Stimulated activated naive CD8-positive, alpha-beta T cell treated with anti-CD3 and anti-CD28 coated beads, Interleukin-15, Interleukin-2, amounts not matched to agents 100 ng/mL and 50 ng/mL, for 24 hours (primary cell): ENCODE data around the gene GRAMD4.

ENCODE experiments used
- H3K27ac Mint-ChIP-seq: one replicate; pipeline ENCODE4 v1.8.0; 2021; ENCODE audit warnings: mild to moderate bottlenecking, mixed read lengths
- H3K27me3 Mint-ChIP-seq: one replicate; pipeline ENCODE4 v1.8.0; 2021; ENCODE audit warnings: mixed read lengths
- H3K36me3 Mint-ChIP-seq: one replicate; pipeline ENCODE4 v1.8.0; 2021; ENCODE audit warnings: low read depth, mixed read lengths
- H3K4me1 Mint-ChIP-seq: one replicate; pipeline ENCODE4 v1.8.0; 2021; ENCODE audit warnings: low read depth, mixed read lengths
- H3K4me3 Mint-ChIP-seq: one replicate; pipeline ENCODE4 v1.8.0; 2021; ENCODE audit warnings: mild to moderate bottlenecking, mixed read lengths
- H3K9me3 Mint-ChIP-seq: one replicate; pipeline ENCODE4 v1.8.0; 2021; ENCODE audit warnings: mixed read lengths

The GRAMD4 gene

GRCh38 chr22:46712288-46712687 is 92.1 kb downstream of the GRAMD4 start:
- Mint-ChIP-seq H3K36me3 (peaks cover 70% of the 10 kb centered on the region), H3K27ac (no peak overlapping the region)

GRCh38 chr22:46714550-46714949 is 94.4 kb downstream of the GRAMD4 start:
- Mint-ChIP-seq H3K27me3 (no peaks in the 10 kb centered on the region), H3K4me3 (no peak overlapping the region), H3K9me3 (no peaks in the 10 kb centered on the region), H3K4me1 (peaks cover 3% of the 10 kb centered on the region), H3K27ac (peak overlapping the region; percentile 34), H3K36me3 (peaks cover 58% of the 10 kb centered on the region)

More at GRCh38 chr22:46712288-46712687, 92.1 kb downstream of the GRAMD4 start:
- H3K4me3 Mint-ChIP-seq, result no peak overlapping the region
- H3K9me3 Mint-ChIP-seq, result no peaks in the 10 kb centered on the region
- H3K27me3 Mint-ChIP-seq, result no peaks in the 10 kb centered on the region
- peaks cover 3% of the 10 kb centered on the region for H3K4me1 Mint-ChIP-seq

GRCh38 chr22:46719921-46720320 is 99.7 kb downstream of the GRAMD4 start:
- Mint-ChIP-seq H3K4me1 (peaks cover 9% of the 10 kb centered on the region), H3K36me3 (peaks cover 42% of the 10 kb centered on the region), H3K9me3 (no peaks in the 10 kb centered on the region), H3K4me3 (no peak overlapping the region), H3K27ac (no peak overlapping the region), H3K27me3 (no peaks in the 10 kb centered on the region)

GRCh38 chr22:46721501-46722085 is 101.4 kb downstream of the GRAMD4 start:
- no peaks in the 10 kb centered on the region for H3K27me3 Mint-ChIP-seq
- H3K36me3 Mint-ChIP-seq, result peaks cover 32% of the 10 kb centered on the region
- H3K9me3 Mint-ChIP-seq, result no peaks in the 10 kb centered on the region
- H3K4me1 Mint-ChIP-seq, result peaks cover 9% of the 10 kb centered on the region
- no peak overlapping the region for H3K27ac Mint-ChIP-seq
- no peak overlapping the region for H3K4me3 Mint-ChIP-seq

GRCh38 chr22:46723882-46724281 is 103.7 kb downstream of the GRAMD4 start:
- no peak overlapping the region for H3K4me3 Mint-ChIP-seq
- H3K27me3 Mint-ChIP-seq, result no peaks in the 10 kb centered on the region
- peaks cover 22% of the 10 kb centered on the region for H3K36me3 Mint-ChIP-seq
- peak overlapping the region; percentile 56 for H3K27ac Mint-ChIP-seq
- no peaks in the 10 kb centered on the region for H3K9me3 Mint-ChIP-seq
- H3K4me1 Mint-ChIP-seq, result peaks cover 17% of the 10 kb centered on the region

- H3K4me1 Mint-ChIP-seq, result peaks cover 21% of the 10 kb centered on the region
- H3K27ac Mint-ChIP-seq, result no peak overlapping the region
- H3K27me3 Mint-ChIP-seq, result no peaks in the 10 kb centered on the region
- H3K9me3 Mint-ChIP-seq, result no peaks in the 10 kb centered on the region
- H3K4me3 Mint-ChIP-seq, result no peak overlapping the region
- H3K36me3 Mint-ChIP-seq, result peaks cover 20% of the 10 kb centered on the region
Measured at GRCh38 chr22:46725096-46725495, 104.9 kb downstream of the GRAMD4 start.

- Mint-ChIP-seq H3K4me1 (peaks cover 31% of the 10 kb centered on the region), H3K9me3 (no peaks in the 10 kb centered on the region), H3K36me3 (peaks cover 16% of the 10 kb centered on the region), H3K27ac (no peak overlapping the region), H3K27me3 (no peaks in the 10 kb centered on the region), H3K4me3 (no peak overlapping the region)
Measured at GRCh38 chr22:46726066-46726985, 106.1 kb downstream of the GRAMD4 start.

GRCh38 chr22:46726986-46727317 is 106.8 kb downstream of the GRAMD4 start:
- Mint-ChIP-seq H3K4me1 (peaks cover 37% of the 10 kb centered on the region), H3K36me3 (peaks cover 21% of the 10 kb centered on the region), H3K9me3 (no peaks in the 10 kb centered on the region), H3K27ac (peak overlapping the region; percentile 36), H3K4me3 (no peak overlapping the region), H3K27me3 (no peaks in the 10 kb centered on the region)

GRCh38 chr22:46727813-46728364 is 107.7 kb downstream of the GRAMD4 start:
- peaks cover 28% of the 10 kb centered on the region for H3K36me3 Mint-ChIP-seq
- peak overlapping the region; percentile 14 for H3K27ac Mint-ChIP-seq
- H3K27me3 Mint-ChIP-seq, result no peaks in the 10 kb centered on the region
- no peak overlapping the region for H3K4me3 Mint-ChIP-seq
- peaks cover 46% of the 10 kb centered on the region for H3K4me1 Mint-ChIP-seq
- H3K9me3 Mint-ChIP-seq, result no peaks in the 10 kb centered on the region

- H3K27me3 Mint-ChIP-seq, result no peaks in the 10 kb centered on the region
- peaks cover 46% of the 10 kb centered on the region for H3K4me1 Mint-ChIP-seq
- H3K4me3 Mint-ChIP-seq, result no peak overlapping the region
- no peaks in the 10 kb centered on the region for H3K9me3 Mint-ChIP-seq
- H3K27ac Mint-ChIP-seq, result peak overlapping the region; percentile 14
- H3K36me3 Mint-ChIP-seq, result peaks cover 28% of the 10 kb centered on the region
Measured at GRCh38 chr22:46728470-46728869, 108.3 kb downstream of the GRAMD4 start.
